K562 (cell line): ENCODE data around the gene ARHGEF17. TPM values are rescaled to one million over a fixed set of nuclear protein-coding genes. Genes with fewer than 3 reads are reported as not detected.

ENCODE experiments used
- BHLHE40 ChIP-seq: IDR thresholded peaks from 2 replicates; pipeline ENCODE4 v1.6.1; 2011; ENCODE audit warnings: low read length, improper control_type of control experiment
- FOXK2 ChIP-seq, 2 experiments: fragments of 450-650 bp; IDR thresholded peaks in 1 of 2; conservative IDR thresholded peaks in 1 of 2; 2 replicates each; pipeline ENCODE4 v1.6.1; 2016; ENCODE audit warnings: low read depth in 2 of 2, mild to moderate bottlenecking in 1 of 2
- HCFC1 ChIP-seq: IDR thresholded peaks from 2 replicates; pipeline ENCODE4 v1.6.1; 2012; ENCODE audit warnings: low read depth, low read length, improper control_type of control experiment
- MNT ChIP-seq, 2 experiments: fragments of 450-650 bp; conservative IDR thresholded peaks; 2 replicates each; pipeline ENCODE4 v1.6.1; 2017; ENCODE audit warnings: mild to moderate bottlenecking in 2 of 2, moderate library complexity in 2 of 2
- PBX2 ChIP-seq, 2 experiments: IDR thresholded peaks in 1 of 2; conservative IDR thresholded peaks in 1 of 2; 2 replicates each; pipeline ENCODE4 v1.6.1; 2016; ENCODE audit warnings: low read depth in 2 of 2, mild to moderate bottlenecking in 1 of 2, missing compliant biosample characterization in 1 of 2, missing genetic modification characterization in 1 of 2, moderate library complexity in 1 of 2
- PYGO2 ChIP-seq: fragments of 450-650 bp; IDR thresholded peaks from 2 replicates; pipeline ENCODE4 v1.6.1; 2016; ENCODE audit warnings: mild to moderate bottlenecking, missing genetic modification characterization, moderate library complexity, missing compliant biosample characterization
- SFPQ ChIP-seq: fragments of 200-400 bp; formaldehyde crosslinking; IDR thresholded peaks from 2 replicates; pipeline ENCODE4 v1.6.1; 2017; ENCODE audit warnings: mild to moderate bottlenecking, low read depth, low read length, moderate library complexity
- SP2 ChIP-seq: IDR thresholded peaks from 2 replicates; pipeline ENCODE4 v1.6.1; 2011; ENCODE audit warnings: mild to moderate bottlenecking, low read depth, low read length, moderate library complexity; ENCODE audit not compliant: poor library complexity, severe bottlenecking; ENCODE audit errors: extremely low read depth
- polyA plus RNA-seq, 8 experiments: library from polyadenylated mRNA; depleted of rRNA in 4 of 8; stranded (reverse) in 5 of 8; unstranded in 3 of 8; fragments of >200 nt; fragmentation: Nextera tagmentation in 2 of 8; fragmentation: Illumina TruSeq in 1 of 8; extraction: Ambion mirVana in 2 of 8; extraction: Trizol in 1 of 8; gene quantifications; 2 replicates each; pipeline versions ENCODE4 v1.2.1 to v1.2.3, GENCODE V29; 2011 to 2014; ENCODE audit warnings: inconsistent platforms in 1 of 8, missing spikeins in 1 of 8
- total RNA-seq, 7 experiments: library from RNA; depleted of rRNA in 6 of 7; stranded (reverse); fragments of >200 nt in 6 of 7; fragmentation: Illumina TruSeq in 2 of 7; extraction: Trizol in 2 of 7; gene quantifications; 2 replicates each; pipeline versions ENCODE4 v1.2.1 to v1.2.3, GENCODE V29; 2011 to 2021; ENCODE audit warnings: low replicate concordance in 1 of 7

The ARHGEF17 gene
- total and polyA plus RNA-seq, 9 of the 15 experiments (the other 6 are each of a cell fraction or from before 2014, with no cell fraction given), result 0.04 to 0.68 (median 0.10) TPM; not detected in 2

DNA sequence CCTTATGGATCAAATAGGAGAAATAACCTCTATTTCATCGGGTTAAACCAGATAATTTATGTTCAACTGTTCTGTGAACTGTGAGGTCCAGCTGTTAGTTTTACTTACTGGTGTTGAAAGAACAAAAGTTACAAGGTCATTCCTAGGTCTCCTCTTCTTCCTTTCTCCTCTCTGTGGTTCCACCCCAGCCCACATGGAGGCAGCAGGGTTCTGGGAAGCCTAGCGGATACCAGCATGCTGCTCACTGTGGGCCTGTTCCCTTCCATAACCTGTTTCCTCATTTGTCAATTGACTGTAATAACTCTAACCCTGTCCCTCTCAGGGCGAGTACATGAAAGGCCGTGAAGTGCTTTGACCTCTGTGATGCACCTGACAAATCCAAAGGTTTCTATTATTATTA, 96.0 kb downstream of the ARHGEF17 start (continued):
- no peak for TF ChIP-seq SFPQ
- TF ChIP-seq BHLHE40, result 0 out of 2 replicates have a peak, but pooled peaks have one; percentile 29
- peak in 1 of 2 experiments; percentile 30; a peak in 1 of 4 replicates for TF ChIP-seq MNT (conservative IDR thresholded peaks at IDR 0.05)
- TF ChIP-seq SP2, result peak; percentile 55
- no peak for TF ChIP-seq PYGO2 (tag)
- TF ChIP-seq PBX2 (CRISPR knock-in tag; IDR thresholded peaks at IDR 0.05; ENCODE audit: low read depth), result no peak
- TF ChIP-seq PBX2 (tag; conservative IDR thresholded peaks at IDR 0.05; ENCODE audit: low read depth), result peak; percentile 27
- no peak for TF ChIP-seq FOXK2 (conservative IDR thresholded peaks at IDR 0.05 in 1 of 2, IDR thresholded peaks at IDR 0.05 in 1 of 2; ENCODE audit: low read depth in 2 of 2)
- TF ChIP-seq HCFC1, result peak; percentile 61
